Stomach (tissue), 4 donors: ENCODE results near the gene NTHL1.

Experiments used
- EP300 ChIP-seq: sonication (generic); formaldehyde crosslinking; IDR thresholded peaks from one replicate; pipeline ENCODE4 v1.6.1; 2017; ENCODE audit warnings: antibody characterized with exemption
- POLR2A ChIP-seq, 4 donors: fragments of 450-650 bp; IDR thresholded peaks; one replicate each; pipeline ENCODE4 v1.6.1; 2016; ENCODE audit warnings: antibody characterized with exemption in 4 of 4, control low read depth in 2 of 4, mild to moderate bottlenecking in 1 of 4, moderate library complexity in 1 of 4
- POLR2AphosphoS5 ChIP-seq, 3 donors: sonication (generic); formaldehyde crosslinking; IDR thresholded peaks; one replicate each; pipeline ENCODE4 v1.6.1; 2016; ENCODE audit warnings: antibody characterized with exemption in 3 of 3
- TF ChIP-seq, protein P1 (sequence below), 7 experiments: fragments of 450-650 bp in 4 of 7; fragments of 200-600 bp in 3 of 7; sonication (generic) in 3 of 7; IDR thresholded peaks; one replicate each; pipeline ENCODE4 v1.5.1; 2016 to 2019; ENCODE audit warnings: antibody characterized with exemption in 7 of 7, control low read depth in 2 of 7, mild to moderate bottlenecking in 1 of 7

DNA sequence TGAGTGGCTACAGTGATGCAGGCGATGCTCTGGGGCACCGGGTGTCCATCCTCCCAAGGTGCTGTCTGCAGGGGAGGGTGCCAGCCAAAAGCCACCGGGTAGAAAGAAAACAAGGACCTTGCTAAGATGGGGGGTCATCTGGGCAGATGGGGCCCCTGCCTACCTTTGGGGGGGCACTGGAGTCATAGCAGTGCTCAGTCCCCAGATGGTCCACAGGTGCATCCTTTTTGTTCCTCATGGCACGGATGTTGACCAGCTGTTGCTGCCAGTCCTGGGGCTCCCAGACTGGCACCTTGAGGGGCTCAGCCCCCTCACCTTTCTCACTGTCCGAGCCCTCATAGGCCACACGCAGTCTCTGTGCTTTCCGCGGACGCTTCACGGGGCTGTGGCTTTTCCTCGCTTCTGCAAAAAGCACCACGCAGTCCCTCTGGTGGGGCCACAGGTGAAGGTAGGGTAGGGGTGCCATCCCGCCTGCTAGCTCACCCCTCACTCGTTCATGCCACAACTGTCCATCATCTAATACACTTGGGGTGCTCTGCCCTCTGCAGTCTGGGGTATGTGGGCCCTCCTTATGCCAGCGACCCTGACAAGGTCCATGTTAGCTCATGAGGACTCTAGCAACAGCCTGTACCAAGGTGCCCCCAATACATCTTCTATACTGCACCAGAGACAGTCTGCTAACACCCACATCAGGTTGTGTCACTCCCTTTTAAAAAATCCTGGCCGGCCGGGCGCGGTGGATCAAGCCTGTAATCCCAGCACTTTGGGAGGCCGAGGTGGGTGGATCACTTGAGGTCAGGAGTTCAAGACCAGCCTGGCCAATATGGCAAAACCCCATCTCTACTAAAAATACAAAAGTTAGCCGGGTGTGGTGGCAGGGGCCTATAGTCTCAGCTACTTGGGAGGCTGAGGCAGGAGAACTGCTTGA is 1.4 kb downstream of the NTHL1 start:
- TF ChIP-seq, protein P1, sequence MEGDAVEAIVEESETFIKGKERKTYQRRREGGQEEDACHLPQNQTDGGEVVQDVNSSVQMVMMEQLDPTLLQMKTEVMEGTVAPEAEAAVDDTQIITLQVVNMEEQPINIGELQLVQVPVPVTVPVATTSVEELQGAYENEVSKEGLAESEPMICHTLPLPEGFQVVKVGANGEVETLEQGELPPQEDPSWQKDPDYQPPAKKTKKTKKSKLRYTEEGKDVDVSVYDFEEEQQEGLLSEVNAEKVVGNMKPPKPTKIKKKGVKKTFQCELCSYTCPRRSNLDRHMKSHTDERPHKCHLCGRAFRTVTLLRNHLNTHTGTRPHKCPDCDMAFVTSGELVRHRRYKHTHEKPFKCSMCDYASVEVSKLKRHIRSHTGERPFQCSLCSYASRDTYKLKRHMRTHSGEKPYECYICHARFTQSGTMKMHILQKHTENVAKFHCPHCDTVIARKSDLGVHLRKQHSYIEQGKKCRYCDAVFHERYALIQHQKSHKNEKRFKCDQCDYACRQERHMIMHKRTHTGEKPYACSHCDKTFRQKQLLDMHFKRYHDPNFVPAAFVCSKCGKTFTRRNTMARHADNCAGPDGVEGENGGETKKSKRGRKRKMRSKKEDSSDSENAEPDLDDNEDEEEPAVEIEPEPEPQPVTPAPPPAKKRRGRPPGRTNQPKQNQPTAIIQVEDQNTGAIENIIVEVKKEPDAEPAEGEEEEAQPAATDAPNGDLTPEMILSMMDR (IDR thresholded peaks at IDR 0.05), result no peak
- TF ChIP-seq POLR2A (IDR thresholded peaks at IDR 0.05) (no peak), EP300 (no peak), POLR2AphosphoS5 (IDR thresholded peaks at IDR 0.05) (no peak)
